Vagina (tissue), 2 donors: ENCODE results near the gene ZDHHC11.
"Not testable (repeated sequence)": the region's sequence is repeated elsewhere in the genome, so short reads cannot be mapped to it uniquely, and the experiment has no call there.

Experiments
- CTCF ChIP-seq, 3 experiments: fragments of 450-650 bp in 2 of 3; fragments of 200-600 bp in 1 of 3; sonication (generic) in 1 of 3; IDR thresholded peaks; one replicate each; pipeline ENCODE4 v1.5.1; 2017 to 2019; ENCODE audit warnings: antibody characterized with exemption in 3 of 3, mild to moderate bottlenecking in 2 of 3, moderate library complexity in 2 of 3
- POLR2A ChIP-seq, 2 donors: fragments of 450-650 bp; IDR thresholded peaks; one replicate each; pipeline ENCODE4 v1.6.1; 2017; ENCODE audit warnings: antibody characterized with exemption in 2 of 2, mild to moderate bottlenecking in 2 of 2, moderate library complexity in 2 of 2
- POLR2AphosphoS5 ChIP-seq, 2 donors: sonication (generic); formaldehyde crosslinking; IDR thresholded peaks; one replicate each; pipeline ENCODE4 v1.9.0; 2017; ENCODE audit warnings: antibody characterized with exemption in 2 of 2, mild to moderate bottlenecking in 2 of 2, low read depth in 1 of 2; ENCODE audit not compliant: insufficient read depth in 1 of 2

DNA sequence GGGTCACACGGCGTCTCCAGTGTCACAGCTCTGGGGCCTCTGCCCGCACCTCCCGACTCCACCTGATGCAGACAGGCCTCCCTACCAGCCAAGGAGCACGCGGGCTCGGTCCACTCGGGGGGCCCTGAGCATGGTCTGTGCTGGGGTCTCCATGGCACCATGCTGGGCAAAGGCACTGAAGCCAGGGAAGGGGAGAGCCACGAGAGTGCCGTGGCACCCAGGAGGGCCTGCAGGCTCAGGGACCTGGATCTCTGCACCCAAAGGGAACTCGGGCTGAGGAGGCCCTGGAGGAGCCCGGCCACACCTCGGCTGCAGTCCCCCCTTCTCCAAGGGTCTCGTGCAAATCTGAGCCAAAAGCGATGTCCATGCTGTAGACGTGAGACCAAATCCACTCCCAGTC, 6.4 kb downstream of the ZDHHC11 start:
- TF ChIP-seq CTCF (IDR thresholded peaks at IDR 0.05); POLR2AphosphoS5 (IDR thresholded peaks at IDR 0.05; ENCODE audit: insufficient read depth in 1 of 2, low read depth in 1 of 2); POLR2A (IDR thresholded peaks at IDR 0.05): not testable (repeated sequence)
